HepG2 (cell line): ENCODE measurements around the gene ZNF493. TPM values are rescaled to one million over a fixed set of nuclear protein-coding genes. Genes with fewer than 3 reads are reported as not detected.

Experiments used
- ATAC-seq: fragments of 200-7000 bp; cut with Tn5 transposase; 3 replicates; pipeline ENCODE4 v1.9.1; 2020; ENCODE audit warnings: mild to moderate bottlenecking, moderate library complexity
- BruUV-seq: library from RNA; stranded (reverse); fragments of 400-500 nt; replicated peaks from 2 replicates; lab custom pipeline; 2021; lab: Mats Ljungman, UMichigan
- CTCF ChIA-PET: fragments of 300-600 bp; formaldehyde crosslinking; extraction: SDS; loops from one replicate; lab custom pipeline; 2021; ENCODE audit warnings: low total read pairs, inconsistent platforms, low intra/inter-chr PET ratio; lab: Yijun Ruan, JAX
- POLR2A ChIA-PET: fragments of 350-600 bp; sonication (Branson Sonifier 250); formaldehyde crosslinking; loops from one replicate; lab custom pipeline; 2020; ENCODE audit warnings: antibody characterized with exemption, inconsistent platforms; lab: Yijun Ruan, JAX
- DNase-seq: peaks from one replicate; pipeline ENCODE4 v3.0.0-alpha.2; 2015; ENCODE audit warnings: low spot score
- FAIRE-seq: peaks from 3 replicates; lab custom pipeline; 2011; peaks lifted over from hg19 to GRCh38; lab: Jason Lieb, UNC
- H2AFZ ChIP-seq: one replicate; pipeline ENCODE4 v1.6.1; 2011; ENCODE audit warnings: low read length, inconsistent platforms
- H3K27ac ChIP-seq: fragments of 300-600 bp; 3 replicates; pipeline ENCODE4 v1.8.0; 2011; ENCODE audit warnings: mixed run types, mild to moderate bottlenecking, mixed read lengths, low read length, inconsistent platforms; ENCODE audit not compliant: insufficient read depth; ENCODE audit errors: extremely low read length
- H3K27me3 ChIP-seq, 2 experiments: fragments of 200-600 bp in 1 of 2; 2 replicates in 1 of 2; 3 replicates in 1 of 2; pipeline versions ENCODE4 v1.6.0 to v1.8.0; 2011; ENCODE audit warnings: low read length in 2 of 2, mild to moderate bottlenecking in 2 of 2, moderate library complexity in 2 of 2, inconsistent platforms in 1 of 2; ENCODE audit not compliant: insufficient read depth in 2 of 2, control insufficient read depth in 1 of 2
- H3K36me3 ChIP-seq, 2 experiments: fragments of 200-600 bp in 1 of 2; replicated peaks in 1 of 2; 2 replicates in 1 of 2; 3 replicates in 1 of 2; pipeline versions ENCODE4 v1.5.1 to v1.8.0; 2011; ENCODE audit warnings: low read length in 2 of 2, inconsistent platforms in 1 of 2; ENCODE audit not compliant: insufficient read depth in 2 of 2, control insufficient read depth in 1 of 2
- H3K4me1 ChIP-seq: 2 replicates; pipeline ENCODE4 v1.5.1; 2012; ENCODE audit warnings: low read length, inconsistent platforms; ENCODE audit not compliant: insufficient read depth
- H3K4me2 ChIP-seq: 2 replicates; pipeline ENCODE4 v1.6.0; 2011; ENCODE audit warnings: low read depth, low read length, inconsistent platforms
- H3K4me3 ChIP-seq, 3 experiments: fragments of 200-600 bp in 1 of 3; sonication (generic), shearing (Covaris generic) in 1 of 3; replicated peaks in 1 of 3; 2 replicates each; pipeline ENCODE4 v1.5.1; 2011 to 2016; ENCODE audit warnings: low read length in 3 of 3, inconsistent platforms in 2 of 3, low read depth in 2 of 3, mild to moderate bottlenecking in 2 of 3, control low read depth in 1 of 3, mixed read lengths in 1 of 3; ENCODE audit not compliant: insufficient read depth in 1 of 3
- H3K79me2 ChIP-seq: one replicate; pipeline ENCODE4 v1.6.1; 2011; ENCODE audit warnings: low read length, inconsistent platforms; ENCODE audit not compliant: insufficient read depth
- H3K9ac ChIP-seq: 2 replicates; pipeline ENCODE4 v1.6.0; 2011; ENCODE audit warnings: mild to moderate bottlenecking, low read depth, low read length, inconsistent platforms; ENCODE audit not compliant: insufficient read depth
- H3K9me3 ChIP-seq: 2 replicates; pipeline ENCODE4 v1.5.1; 2012; ENCODE audit warnings: mild to moderate bottlenecking, low read length
- H4K20me1 ChIP-seq: 2 replicates; pipeline ENCODE4 v1.6.0; 2011; ENCODE audit warnings: inconsistent platforms, mild to moderate bottlenecking, low read length, moderate library complexity; ENCODE audit not compliant: insufficient read depth
- CEBPB ChIP-seq: IDR thresholded peaks from 2 replicates; pipeline ENCODE4 v1.6.1; 2011; ENCODE audit warnings: low read depth, low read length, improper control_type of control experiment, borderline replicate concordance
- GABPB1 ChIP-seq: IDR thresholded peaks from 2 replicates; pipeline ENCODE4 v1.6.1; 2016; ENCODE audit warnings: mild to moderate bottlenecking, missing genetic modification reagents, moderate library complexity, missing compliant biosample characterization
- IRF1 ChIP-seq: sonication (generic); formaldehyde crosslinking; IDR thresholded peaks from 2 replicates; pipeline ENCODE4 v1.4.0; 2020; ENCODE audit warnings: low read depth, mild to moderate bottlenecking, missing genetic modification reagents
- PAWR ChIP-seq: sonication (generic); formaldehyde crosslinking; IDR thresholded peaks from 2 replicates; pipeline ENCODE4 v1.4.0; 2020; ENCODE audit warnings: missing genetic modification reagents, mild to moderate bottlenecking, borderline replicate concordance
- PITX1 ChIP-seq: sonication (generic); formaldehyde crosslinking; IDR thresholded peaks from 2 replicates; pipeline ENCODE4 v1.5.1; 2020; ENCODE audit warnings: mild to moderate bottlenecking, missing genetic modification reagents
- POGZ ChIP-seq: sonication (generic); formaldehyde crosslinking; IDR thresholded peaks from 2 replicates; pipeline ENCODE4 v1.4.0; 2020; ENCODE audit warnings: mild to moderate bottlenecking, missing genetic modification reagents
- SMAD3 ChIP-seq: sonication (generic); formaldehyde crosslinking; IDR thresholded peaks from 2 replicates; pipeline ENCODE4 v1.4.0; 2020; ENCODE audit warnings: missing genetic modification reagents
- YY1 ChIP-seq: IDR thresholded peaks from 2 replicates; pipeline ENCODE4 v1.6.1; 2011; ENCODE audit warnings: low read length, low read depth, moderate library complexity, mild to moderate bottlenecking; ENCODE audit not compliant: insufficient read depth, insufficient replicate concordance
- ZFP90 ChIP-seq: sonication (generic); formaldehyde crosslinking; IDR thresholded peaks from 2 replicates; pipeline ENCODE4 v1.8.0; 2022; ENCODE audit warnings: missing genetic modification reagents, mild to moderate bottlenecking, inconsistent platforms, borderline replicate concordance
- ZSCAN25 ChIP-seq: sonication (generic); formaldehyde crosslinking; IDR thresholded peaks from 2 replicates; pipeline ENCODE4 v1.8.0; 2022; ENCODE audit warnings: mild to moderate bottlenecking, missing genetic modification reagents
- WGBS: methylation state at CpG from one replicate; pipeline ENCODE4 v1.1.6; 2017; ENCODE audit warnings: low lambda C conversion rate; 5-methylcytosine and 5-hydroxymethylcytosine counted together
- in situ Hi-C: cut with HindIII; loops from 2 replicates; pipeline ENCODE4 v1.10.0; 2017; ENCODE audit warnings: low pct_unique_long_range_greater_than_20kb; ENCODE audit not compliant: extremely low pct_ligation_motif_present
- intact Hi-C: fragments of 100-400 bp; cut with micrococcal nuclease; formaldehyde crosslinking; loops from one replicate; pipeline ENCODE4 v1.10.0; 2022; ENCODE audit not compliant: unreplicated experiment
- polyA plus RNA-seq, 8 experiments: library from polyadenylated mRNA; depleted of rRNA in 3 of 8; stranded (reverse) in 7 of 8; unstranded in 1 of 8; fragments of >200 nt; fragmentation: Illumina TruSeq in 4 of 8; extraction: Trizol in 4 of 8; gene quantifications; 2 replicates each; pipeline versions ENCODE4 v1.2.1 to v1.2.3, GENCODE V29; 2011 to 2016; ENCODE audit warnings: low read depth in 4 of 8, missing spikeins in 1 of 8, mixed read lengths in 1 of 8; ENCODE audit not compliant: insufficient read depth in 1 of 8
- total RNA-seq, 5 experiments: library from RNA; depleted of rRNA; stranded (reverse); fragments of >200 nt; fragmentation: Illumina TruSeq; extraction: Trizol; gene quantifications; 2 replicates each; pipeline ENCODE4 v1.2.3, GENCODE V29; 2016; ENCODE audit warnings: low read depth in 1 of 5

Gene ZNF493
- total and polyA plus RNA-seq, 2 of the 13 experiments (the other 11 are each of a cell fraction or from before 2014, with no cell fraction given) = 6.8 to 9.0 TPM

GRCh38 chr19:21439201-21439751 is 42.3 kb downstream of the ZNF493 start:
- intact Hi-C loops = no loop called here
- DNase-seq (peak; percentile 4), FAIRE-seq (no peak), ATAC-seq (peak; percentile 62)
- peak overlapping the region; percentile 24; the same call in 1 of the 2 replicates for H3K4me2 ChIP-seq
- in situ Hi-C loops = no loop called here
- ChIA-PET CTCF (no interaction called here), POLR2A (no interaction called here)
- no peak overlapping the region; a peak in 1 of 6 replicates for H3K4me3 ChIP-seq
- H3K9me3 ChIP-seq = peaks cover 66% of the 10 kb centered on the region
- H3K27ac ChIP-seq = no peak overlapping the region
- BruUV-seq = no TSS peak
- H3K36me3 ChIP-seq = no peaks in the 10 kb centered on the region
- H3K79me2 ChIP-seq = no peaks in the 10 kb centered on the region
- no peaks in the 10 kb centered on the region for H4K20me1 ChIP-seq
- no peak overlapping the region for H2AFZ ChIP-seq
- no peaks in the 10 kb centered on the region for H3K27me3 ChIP-seq
- H3K9ac ChIP-seq = no peak overlapping the region
- no peaks in the 10 kb centered on the region for H3K4me1 ChIP-seq
- 20% methylated on average over 4 of the region's 4 CpGs for WGBS
- TF ChIP-seq PITX1 (CRISPR knock-in tag) (no peak), CEBPB (peak; percentile 12; the same call in 1 of the 2 replicates)

- Histone ChIP-seq H4K20me1 (no peaks in the 10 kb centered on the region), H3K79me2 (no peaks in the 10 kb centered on the region), H3K4me2 (no peak overlapping the region), H3K36me3 (no peaks in the 10 kb centered on the region), H3K9ac (no peak overlapping the region), H3K27ac (no peak overlapping the region), H2AFZ (no peak overlapping the region), H3K27me3 (no peaks in the 10 kb centered on the region), H3K4me3 (no peak overlapping the region), H3K9me3 (peaks cover 66% of the 10 kb centered on the region), H3K4me1 (no peaks in the 10 kb centered on the region)
- ChIA-PET POLR2A (no interaction called here), CTCF (no interaction called here)
- in situ Hi-C loops = no loop called here
- BruUV-seq = no TSS peak
- WGBS = 46% methylated on average over 16 of the region's 16 CpGs
- FAIRE-seq (no peak), DNase-seq (no peak), ATAC-seq (no peak; the same call in 2 of the 3 replicates)
- intact Hi-C loops = no loop called here
- TF ChIP-seq SMAD3 (no peak), YY1 (no peak), ZFP90 (no peak), GABPB1 (CRISPR knock-in tag) (no peak), PAWR (no peak), POGZ (CRISPR knock-in tag) (no peak), ZSCAN25 (CRISPR knock-in tag) (no peak), IRF1 (CRISPR knock-in tag) (no peak)
Measured at GRCh38 chr19:21440321-21440720, 43.4 kb downstream of the ZNF493 start.
